ELR (cell line): ENCODE results near the gene ZNF80.
"Not testable (repeated sequence)": the region's sequence is repeated elsewhere in the genome, so short reads cannot be mapped to it uniquely, and the experiment has no call there.

Experiments used
- DNase-seq: peaks from one replicate; pipeline ENCODE4 v3.0.0-alpha.2; 2015; ENCODE audit warnings: low read depth

Gene ZNF80

DNA sequence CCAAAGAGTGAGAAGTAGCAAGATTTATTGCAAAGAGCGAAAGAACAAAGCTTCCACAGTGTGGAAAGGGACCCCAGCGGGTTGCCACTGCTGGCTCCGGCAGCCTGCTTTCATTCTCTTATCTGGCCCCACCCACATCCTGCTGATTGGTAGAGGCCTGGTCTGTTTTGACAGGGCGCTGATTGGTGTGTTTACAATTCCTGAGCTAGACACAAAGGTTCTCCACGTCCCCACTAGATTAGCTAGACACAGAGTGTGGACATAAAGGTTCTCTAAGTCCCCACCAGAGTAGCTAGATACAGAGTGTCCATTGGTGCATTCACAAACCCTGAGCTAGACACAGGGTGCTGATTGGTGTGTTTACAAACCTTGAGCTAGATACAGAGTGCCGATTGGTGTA, at the start of gene ZNF80:
TSS of gene ZNF80 (minus strand) at position 101 of the 400 bp plus-strand sequence. CDS start 504 bp downstream, outside the sequence.
- DNase-seq, result not testable (repeated sequence)

DNA sequence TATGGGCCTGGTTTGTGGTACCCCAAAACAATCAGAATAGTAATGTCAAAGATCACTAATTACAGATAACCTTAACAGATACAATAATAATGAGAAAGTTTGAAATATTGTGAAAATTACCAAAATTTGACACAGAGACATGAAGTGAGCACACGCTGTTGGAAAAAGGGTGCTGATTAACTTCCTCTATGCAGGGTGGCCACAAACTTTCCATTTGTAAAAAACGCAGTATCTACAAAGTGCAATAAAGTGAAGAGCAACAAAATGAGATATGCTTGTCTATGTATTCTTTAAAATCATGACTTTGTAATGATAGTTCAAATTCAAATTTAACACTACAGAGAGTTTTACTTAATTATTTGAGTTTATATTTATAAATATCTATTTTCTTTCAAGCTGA, 48.9 kb upstream of the ZNF80 start:
- DNase-seq, result no peak

DNA sequence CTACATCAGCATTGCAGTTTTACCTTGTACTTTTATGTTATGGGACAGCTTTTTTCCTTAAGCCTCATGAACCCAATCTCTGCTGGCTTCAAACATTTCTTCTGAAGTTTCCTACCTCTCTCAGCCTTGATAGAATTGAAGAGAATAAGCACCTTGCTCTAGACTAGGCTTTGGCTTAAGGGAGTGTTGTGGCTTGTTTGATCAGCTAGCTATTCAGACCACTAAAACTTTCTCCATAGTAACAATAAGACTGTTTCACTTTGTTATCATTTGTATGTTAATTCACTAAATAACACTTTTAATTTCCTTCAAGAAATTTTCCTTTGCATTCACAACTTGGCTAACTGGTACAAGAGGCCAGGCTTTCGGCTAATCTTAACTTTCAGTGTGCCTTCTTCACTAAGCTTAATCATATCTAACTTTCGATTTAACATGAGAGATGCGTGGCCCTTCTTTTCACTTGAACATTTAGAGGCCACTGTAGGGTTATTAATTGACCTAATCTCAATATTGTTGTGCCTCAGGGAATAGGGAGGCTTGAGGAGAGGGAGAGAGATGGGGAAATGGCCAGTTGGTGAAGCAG, 48.4 kb upstream of the ZNF80 start:
- no peak for DNase-seq

DNA sequence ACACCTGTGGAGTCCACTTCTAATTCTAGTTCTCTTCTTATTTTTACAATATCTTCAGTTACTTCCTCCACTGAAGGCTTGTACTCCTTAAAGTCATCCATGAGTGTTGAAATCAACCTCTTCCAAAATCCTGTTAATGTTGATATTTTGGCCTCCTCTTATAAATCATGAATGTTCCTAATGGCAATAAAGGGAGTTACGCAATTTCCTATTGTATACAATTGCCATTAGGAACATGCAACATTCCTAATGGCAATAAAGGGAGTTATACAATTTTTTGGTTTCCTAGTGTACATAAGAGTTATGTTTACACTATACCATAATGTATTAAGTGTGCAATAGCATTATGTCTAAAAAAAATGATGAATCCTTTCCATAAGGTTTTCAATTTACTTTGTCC, 47.3 kb upstream of the ZNF80 start:
- DNase-seq, result no peak

DNA sequence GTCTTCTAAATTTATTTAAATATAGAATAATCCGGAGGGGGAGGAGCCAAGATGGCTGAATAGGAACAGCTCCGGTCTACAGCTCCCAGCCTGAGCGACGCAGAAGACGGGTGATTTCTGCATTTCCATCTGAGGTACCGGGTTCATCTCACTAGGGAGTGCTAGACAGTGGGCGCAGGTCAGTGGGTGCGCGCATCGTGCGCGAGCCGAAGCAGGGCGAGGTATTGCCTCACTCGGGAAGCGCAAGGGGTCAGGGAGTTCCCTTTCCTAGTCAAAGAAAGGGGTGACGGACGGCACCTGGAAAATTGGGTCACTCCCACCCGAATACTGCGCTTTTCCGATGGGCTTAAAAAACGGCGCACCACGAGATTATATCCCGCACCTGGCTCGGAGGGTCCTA, 39.5 kb upstream of the ZNF80 start:
- DNase-seq, result not testable (repeated sequence)

DNA sequence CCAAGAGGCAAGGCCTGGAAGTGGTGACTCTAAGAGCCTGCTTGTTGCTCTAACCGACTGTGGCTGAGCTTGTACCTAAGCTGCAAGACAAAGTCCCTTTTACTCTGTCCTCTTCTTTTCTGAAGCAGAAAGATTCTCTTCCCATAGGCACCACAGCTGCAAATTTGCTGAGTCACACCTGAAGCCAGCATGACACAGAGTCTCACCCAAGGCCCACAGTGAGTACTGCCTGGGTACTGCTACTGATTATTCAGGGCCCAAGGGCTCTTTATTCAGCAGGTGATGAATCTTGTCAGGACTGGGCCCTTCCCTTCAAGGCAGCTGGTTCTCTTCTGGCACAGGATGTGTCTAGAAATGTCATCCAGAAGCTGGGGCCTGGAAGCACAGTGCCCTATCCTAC, 37.6 kb upstream of the ZNF80 start:
- peak; percentile 31 for DNase-seq

DNA sequence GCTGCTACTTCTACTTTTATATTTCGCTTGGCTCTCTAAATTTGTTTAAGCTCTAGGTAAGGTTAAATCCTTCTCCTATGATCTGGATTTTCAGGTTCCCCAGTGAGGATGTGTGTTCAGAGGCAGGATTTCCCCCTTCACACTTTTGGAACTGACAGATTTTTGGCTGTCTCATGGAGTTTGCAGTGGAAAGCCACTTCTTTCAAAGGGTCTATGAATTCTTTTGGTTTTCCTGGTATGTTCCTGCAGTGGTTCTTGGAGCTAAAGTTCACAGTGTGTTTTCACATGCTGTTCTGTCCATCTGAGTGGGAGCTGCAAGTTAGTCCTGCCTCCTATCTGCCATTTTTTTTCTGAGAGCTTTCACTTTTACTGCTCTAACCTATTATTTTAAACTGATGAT, 34.9 kb upstream of the ZNF80 start:
- DNase-seq, result no peak

DNA sequence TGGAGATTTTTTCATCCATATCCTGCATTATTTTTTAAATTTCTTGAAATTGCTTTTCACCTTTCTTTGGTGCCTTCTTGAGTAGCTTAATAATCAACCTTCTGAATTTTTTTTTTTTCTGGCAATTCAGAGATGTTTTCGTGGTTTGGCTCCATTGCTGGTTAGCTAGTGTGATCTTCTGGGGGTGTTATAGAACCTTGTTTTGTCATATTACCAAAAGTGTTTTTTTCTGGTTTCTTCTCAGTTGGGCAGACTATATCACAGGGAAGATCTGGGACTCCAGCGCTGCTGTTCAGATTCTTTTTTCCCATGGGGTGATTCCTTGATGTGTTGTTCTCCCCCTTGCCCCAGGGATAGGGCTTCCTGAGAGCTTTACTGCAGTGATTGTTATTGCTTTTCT, 32.6 kb upstream of the ZNF80 start:
- no peak for DNase-seq

DNA sequence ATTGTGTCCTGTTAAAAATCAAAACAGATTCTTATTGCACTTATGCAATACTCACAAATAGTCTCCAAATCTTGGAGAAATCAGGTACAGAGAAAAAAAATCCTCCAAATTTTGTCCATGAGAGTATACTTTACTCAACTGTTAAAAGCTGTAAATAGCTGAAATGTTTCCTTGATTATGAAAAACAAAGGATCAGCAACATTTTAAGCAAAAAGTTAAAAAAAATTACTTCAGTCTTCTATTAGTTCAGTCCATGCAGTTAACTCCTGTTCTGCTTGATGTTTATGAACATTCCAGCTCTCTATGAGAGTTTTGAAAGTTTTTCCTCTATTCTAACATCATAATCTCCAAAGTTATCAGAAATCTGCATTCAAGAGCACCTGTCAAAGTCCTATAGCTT, 22.8 kb upstream of the ZNF80 start:
- no peak for DNase-seq

DNA sequence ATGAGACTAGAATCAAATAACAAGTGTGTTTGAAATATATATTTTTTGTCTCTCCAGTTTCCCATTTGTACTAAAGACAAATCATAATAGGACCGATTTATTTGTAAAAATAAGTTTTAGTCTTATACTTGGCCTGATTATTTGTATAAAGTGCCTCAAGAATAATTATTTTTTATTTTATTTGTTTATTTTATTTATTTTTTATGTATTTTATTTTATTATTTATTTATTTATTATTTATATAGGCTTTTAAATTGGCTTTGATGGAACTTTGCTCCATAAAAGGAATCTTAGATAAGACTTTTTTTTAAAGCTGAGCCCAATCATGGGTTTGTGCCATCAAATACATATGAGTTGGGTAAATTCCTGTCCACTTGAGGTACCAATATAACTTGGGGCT, 22.2 kb upstream of the ZNF80 start:
- DNase-seq, result no peak

DNA sequence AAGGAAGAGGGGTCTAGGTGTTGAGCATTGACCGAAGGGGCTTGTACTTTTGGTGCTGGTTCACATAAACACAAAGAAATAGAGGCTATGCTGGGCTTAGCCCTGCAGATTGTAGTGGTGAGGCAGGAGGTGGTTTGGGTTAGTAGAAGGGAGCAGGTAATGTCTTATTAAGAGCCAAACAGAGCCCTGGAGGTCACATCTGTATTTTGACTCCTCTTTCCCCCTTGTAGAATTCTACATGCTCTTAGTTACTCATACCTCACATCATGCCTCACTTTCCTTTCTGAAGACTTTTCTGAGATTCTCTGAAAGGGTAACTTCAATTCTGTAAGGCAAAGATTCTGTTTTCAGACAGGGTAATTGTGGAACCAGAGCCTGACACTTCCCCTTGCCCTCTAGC, 16.1 kb upstream of the ZNF80 start:
- no peak for DNase-seq

DNA sequence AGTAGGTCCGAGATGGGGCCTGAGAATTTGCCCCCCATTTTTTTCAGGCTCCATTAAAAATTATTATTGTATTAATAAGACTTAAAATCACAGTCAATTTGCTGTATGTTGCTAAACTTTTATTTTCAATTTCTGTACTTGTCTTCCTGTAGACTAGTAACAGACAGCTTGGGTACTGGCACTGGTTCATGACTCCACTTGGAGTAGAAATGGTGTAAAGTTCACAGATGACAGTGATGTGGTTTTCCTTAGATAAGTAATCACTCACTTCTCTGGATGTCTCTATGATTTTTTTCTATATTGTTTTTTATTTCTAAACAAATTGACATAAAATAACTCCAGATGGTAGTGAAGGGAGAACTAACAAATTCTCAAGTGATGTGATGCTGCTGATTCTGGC, 15.6 kb upstream of the ZNF80 start:
- no peak for DNase-seq

DNA sequence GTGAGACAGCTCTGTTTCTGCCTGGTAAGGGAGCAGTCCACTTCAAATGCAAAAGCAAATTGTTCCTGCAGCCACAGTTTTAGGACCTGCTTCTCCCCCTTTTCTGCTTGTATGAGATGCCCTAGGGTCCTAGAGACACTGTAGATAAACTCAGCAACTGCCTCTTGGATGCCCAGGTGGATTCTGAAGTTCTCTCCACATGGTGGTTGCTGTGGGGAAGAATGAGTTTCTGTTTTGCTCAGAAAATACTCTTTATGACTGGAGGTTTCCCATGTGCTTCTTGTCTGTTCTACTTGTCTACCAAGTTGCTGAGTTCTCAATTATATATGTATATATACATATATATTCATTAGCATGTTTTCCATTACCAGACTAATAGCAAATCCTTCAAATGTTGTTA, 5.6 kb upstream of the ZNF80 start:
- no peak for DNase-seq

DNA sequence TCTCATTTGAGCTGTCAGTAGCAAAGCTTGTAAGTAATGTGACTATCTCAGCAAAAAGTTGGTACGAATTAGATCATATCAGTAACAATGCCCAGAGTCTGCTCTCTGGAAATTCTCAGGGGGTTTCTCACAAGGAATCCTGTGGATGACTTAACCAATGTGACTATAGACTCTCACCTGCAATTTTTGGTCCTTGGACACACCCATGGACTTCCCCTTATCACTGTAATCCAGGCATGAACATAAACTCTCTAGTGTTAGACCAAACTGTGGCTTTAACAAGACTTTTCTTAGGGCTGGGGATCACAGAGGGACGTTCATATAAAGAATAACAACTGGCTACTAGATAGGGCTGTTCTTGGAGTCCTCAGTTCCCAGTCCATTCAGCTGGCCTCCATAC, 3.9 kb upstream of the ZNF80 start:
- no peak for DNase-seq

DNA sequence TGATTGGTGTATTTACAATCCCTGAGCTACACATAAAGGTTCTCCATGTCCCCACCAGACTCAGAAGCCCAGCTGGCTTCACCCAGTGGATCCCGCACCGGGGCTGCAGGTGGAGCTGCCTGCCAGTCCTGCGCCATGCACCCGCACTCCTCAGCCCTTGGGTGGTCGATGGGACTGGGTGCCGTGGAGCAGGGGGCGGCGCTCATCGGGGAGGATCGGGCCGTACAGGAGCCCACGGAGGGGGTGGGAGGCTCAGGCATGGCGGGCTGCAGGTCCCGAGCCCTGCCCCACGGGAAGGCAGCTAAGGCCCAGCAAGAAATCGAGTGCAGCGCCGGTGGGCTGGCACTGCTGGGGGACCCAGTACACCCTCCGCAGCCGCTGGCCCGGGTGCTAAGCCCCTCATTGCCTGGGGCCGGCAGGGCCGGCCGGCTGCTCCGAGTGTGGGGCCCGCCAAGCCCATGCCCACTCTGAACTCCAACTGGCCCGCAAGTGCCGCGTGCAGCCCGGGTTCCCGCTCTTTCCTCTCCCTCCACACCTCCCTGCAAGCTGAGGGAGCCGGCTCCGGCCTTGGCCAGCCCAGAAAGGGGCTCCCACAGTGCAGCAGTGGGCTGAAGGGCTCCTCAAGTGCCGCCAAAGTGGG, 888 bp upstream of the ZNF80 start:
- DNase-seq, result not testable (repeated sequence)

DNA sequence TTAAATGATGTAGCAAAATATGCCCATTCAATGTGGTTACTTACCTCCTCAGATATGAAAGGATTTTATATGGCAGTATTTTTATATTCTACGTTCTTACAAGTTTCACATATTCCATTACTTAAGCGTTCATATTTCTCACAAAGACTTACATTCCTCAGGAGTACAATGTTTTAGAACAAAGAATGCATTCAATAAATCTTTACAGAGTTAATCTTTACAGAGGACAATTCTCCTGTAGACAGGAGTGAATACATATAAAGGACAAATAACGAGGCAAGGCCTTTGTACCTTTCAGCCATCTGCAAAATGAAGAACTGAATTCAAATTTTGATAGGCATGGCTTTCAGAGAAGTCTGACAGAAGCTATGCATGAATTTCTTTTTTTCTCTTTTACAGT, 1.9 kb downstream of the ZNF80 start:
- no peak for DNase-seq

DNA sequence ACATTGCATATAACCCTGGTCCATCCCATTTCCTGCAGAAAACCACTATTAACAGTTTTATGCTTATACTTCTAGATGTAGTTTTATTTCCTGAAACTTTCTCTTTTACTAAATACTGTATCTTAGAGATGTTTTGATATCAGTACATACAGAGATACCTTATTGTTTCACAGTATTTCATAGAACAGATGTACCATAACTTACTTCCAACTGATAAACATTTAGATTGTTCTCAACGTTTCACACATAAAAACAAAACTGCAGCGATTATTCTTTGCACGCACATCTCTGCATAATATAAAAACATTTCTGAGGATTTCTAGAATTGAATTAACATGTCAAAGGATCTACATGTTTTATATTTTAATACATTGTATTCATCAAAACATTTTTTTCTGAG, 2.6 kb downstream of the ZNF80 start:
- DNase-seq, result no peak

DNA sequence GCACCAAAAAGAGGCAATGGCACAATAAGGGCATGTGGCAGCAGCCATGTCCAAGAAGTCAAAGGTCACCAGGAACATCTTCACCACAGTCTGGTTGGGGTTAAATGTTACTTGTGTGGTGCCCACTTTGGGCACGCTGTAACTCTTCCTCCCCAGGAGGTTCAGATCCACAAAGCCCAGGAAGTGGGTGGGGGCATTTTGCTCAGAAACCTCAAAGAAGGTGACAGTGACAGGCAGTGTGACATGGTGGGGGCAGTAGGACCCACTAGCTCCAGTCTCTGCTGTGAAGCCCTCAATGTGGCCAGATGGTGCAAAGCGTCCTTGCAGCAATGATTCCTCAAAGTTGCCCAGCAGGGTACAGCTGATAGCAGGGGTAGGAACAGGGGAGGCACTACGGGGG, 5.8 kb downstream of the ZNF80 start:
- DNase-seq, result no peak

DNA sequence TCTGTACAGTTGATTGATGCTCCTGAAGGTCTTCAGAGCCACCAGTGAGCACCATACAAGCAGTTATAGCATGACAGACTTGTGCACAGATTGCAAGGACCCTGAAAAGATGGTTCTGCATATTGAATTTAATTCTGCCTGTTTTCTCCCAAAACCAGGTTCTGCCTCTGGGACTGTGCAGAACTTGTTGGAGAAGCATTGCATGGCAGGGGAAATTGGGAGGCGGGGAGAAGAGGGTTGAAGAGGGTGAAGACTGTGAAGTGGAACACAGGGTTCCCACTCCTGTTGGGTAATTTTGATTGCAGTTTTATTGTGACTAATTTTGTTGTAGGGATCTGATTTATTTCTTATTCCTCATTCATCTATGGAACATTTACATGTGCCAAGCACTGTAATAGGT, 10.3 kb downstream of the ZNF80 start:
- no peak for DNase-seq

DNA sequence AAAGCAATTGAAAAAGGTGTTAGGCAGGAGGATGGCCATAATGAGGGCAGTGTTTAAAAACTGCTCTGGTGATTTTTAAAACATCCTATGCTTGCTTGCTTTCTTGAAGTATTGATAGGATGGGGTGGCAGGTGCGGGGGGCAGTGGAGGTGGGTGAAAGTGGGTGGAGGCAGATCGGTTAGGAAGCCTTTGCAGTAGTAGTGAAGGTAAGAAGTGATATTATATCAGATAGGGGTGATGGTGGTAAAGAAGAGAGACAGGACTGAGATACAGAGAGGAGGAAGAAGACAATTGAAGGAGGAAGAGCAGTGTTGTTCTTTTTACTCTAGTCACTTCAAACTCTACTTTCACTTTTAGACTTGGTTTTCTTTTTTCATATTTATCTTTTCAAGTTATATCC, 11.1 kb downstream of the ZNF80 start:
- DNase-seq, result no peak

DNA sequence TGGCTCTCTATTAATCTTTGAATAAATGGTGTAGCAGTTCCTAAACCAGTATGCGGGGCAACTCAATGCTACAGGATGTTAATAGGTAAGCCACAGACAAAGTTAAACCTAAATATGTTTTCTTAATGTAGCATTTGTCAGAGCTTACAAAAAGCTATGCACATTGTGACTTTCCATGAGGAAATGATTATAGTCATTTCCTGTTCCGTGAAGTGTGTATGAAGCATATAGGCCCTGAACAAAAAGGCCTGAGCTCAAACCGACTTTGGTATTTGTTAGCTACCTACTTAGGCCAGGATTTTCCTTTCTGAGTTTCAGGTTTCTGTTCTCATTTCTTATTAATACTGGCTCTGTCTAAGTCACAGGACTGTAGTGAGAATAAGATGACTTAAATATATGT, 14.2 kb downstream of the ZNF80 start:
- peak; percentile 24 for DNase-seq

DNA sequence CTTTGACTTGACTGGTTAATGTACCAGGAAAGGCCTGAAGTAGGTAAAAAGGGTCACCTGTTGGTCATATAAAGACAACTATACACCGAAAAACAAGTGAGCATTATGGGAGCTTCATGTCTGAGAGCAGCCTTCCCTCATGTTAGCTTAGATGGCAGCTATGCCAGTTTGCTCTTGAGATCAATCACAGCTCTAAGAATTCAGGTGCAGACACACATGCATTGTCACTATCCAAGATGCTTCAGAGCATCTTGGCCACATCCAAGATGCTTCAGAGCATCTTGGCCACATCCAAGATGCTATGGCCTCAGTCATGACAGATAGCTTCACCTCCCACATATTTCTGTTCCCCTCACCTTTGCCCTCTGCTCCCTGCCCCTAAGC, 15.5 kb downstream of the ZNF80 start:
- no peak for DNase-seq

DNA sequence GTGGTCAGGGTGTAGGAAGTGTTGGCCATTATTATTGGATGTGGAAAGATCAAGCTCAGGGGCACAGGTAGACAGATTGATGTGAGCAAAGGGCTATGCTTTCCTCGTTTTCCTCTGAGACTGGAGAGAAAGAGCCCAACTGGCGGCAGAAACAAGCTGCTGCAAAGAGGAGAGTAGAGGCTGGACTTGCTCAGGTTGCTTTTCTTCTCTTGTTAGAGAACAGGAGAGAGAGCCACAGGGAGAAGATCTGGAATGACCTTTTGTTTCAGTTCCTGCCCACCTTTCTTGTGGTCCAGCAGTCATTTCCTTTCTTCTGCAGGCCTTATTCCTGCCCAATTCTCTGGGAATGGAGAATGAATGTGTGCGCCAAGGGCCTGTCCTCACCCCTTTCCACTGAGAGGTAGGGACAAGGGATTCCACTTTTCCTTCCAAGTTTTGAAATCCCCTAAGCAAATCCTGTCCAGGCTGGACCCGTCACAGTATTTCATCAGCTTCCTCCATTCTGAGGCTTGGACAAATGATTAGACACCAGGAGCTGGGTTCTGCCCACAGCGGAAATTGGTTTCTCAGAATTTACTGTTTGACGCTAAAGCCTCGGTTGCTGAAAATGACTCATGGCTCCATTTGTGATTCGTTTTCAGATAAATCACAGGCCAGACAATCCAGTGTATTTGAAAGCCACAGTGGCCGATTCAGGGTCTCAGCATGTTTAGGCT, 16.1 kb downstream of the ZNF80 start:
- DNase-seq, result no peak

DNA sequence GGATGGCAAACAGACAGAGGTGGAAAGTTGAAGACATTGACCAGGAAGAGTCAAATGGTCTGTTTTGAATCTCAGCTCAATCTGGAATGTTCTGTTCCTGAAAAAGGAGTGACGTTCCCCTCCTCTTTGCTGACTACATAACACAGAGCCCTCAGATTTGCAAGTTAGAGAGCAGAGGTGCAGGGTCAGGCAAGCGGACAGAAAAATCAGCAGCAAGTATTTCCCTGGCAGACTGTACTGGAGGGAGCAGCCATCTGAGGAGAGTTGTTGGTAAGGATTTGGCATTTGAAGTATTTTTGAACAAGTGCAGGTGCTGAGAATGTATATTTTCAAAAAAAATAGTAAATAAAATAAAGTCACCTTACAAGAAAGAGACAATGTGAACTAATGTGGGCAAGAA, 17.6 kb downstream of the ZNF80 start:
- DNase-seq, result no peak
